Esophagus squamous epithelium (tissue), 5 donors: Measurements from ENCODE around the gene ALDH5A1. TPM values are rescaled to one million over a fixed set of nuclear protein-coding genes. Genes with fewer than 3 reads are reported as not detected.

Source experiments
- DNase-seq: peaks from one replicate; lab custom pipeline; 2025; lab: John Stamatoyannopoulos, UW
- H3K27ac ChIP-seq, 4 donors: fragments of 200-600 bp; sonication (generic); one replicate each; pipeline ENCODE4 v1.5.1; 2016 to 2019; ENCODE audit warnings: mild to moderate bottlenecking in 1 of 4
- H3K27me3 ChIP-seq, 4 donors: fragments of 200-600 bp; sonication (generic); 1 replicate in 3 of 4; 2 replicates in 1 of 4; pipeline versions ENCODE4 v1.5.1 to v1.6.0; 2017 to 2021; ENCODE audit warnings: antibody characterized with exemption in 1 of 4
- H3K36me3 ChIP-seq, 3 donors: fragments of 200-600 bp; sonication (generic); one replicate each; pipeline ENCODE4 v1.5.1; 2016 to 2019
- H3K4me1 ChIP-seq, 3 donors: fragments of 200-600 bp; sonication (generic); one replicate each; pipeline ENCODE4 v1.5.1; 2017 to 2019
- H3K4me3 ChIP-seq, 4 donors: fragments of 200-600 bp; sonication (generic); 1 replicate in 3 of 4; 2 replicates in 1 of 4; pipeline ENCODE4 v1.5.1; 2016 to 2019; ENCODE audit warnings: mild to moderate bottlenecking in 2 of 4, moderate library complexity in 1 of 4
- H3K9me3 ChIP-seq, 3 donors: fragments of 200-600 bp; sonication (generic); one replicate each; pipeline ENCODE4 v1.5.1; 2016 to 2019
- POLR2A ChIP-seq, 4 donors: fragments of 450-650 bp; IDR thresholded peaks; one replicate each; pipeline ENCODE4 v1.6.1; 2017; ENCODE audit warnings: antibody characterized with exemption in 4 of 4, mild to moderate bottlenecking in 4 of 4, moderate library complexity in 3 of 4
- WGBS, 2 donors: methylation state at CpG; one replicate each; pipeline ENCODE4 v1.1.5; 2018; 5-methylcytosine and 5-hydroxymethylcytosine counted together
- intact Hi-C: fragments of 100-400 bp; cut with DNase I; formaldehyde crosslinking; loops from one replicate; pipeline ENCODE4 v1.15.0; 2022
- total RNA-seq, 4 donors: library from RNA; depleted of rRNA; stranded (reverse); fragments of >200 nt; gene quantifications; one replicate each; pipeline ENCODE4 v1.1.0, GENCODE V29; 2016
- TF ChIP-seq, protein P1 (sequence below), 6 experiments: fragments of 450-650 bp in 4 of 6; fragments of 200-600 bp in 2 of 6; sonication (generic) in 2 of 6; IDR thresholded peaks; one replicate each; pipeline ENCODE4 v1.5.1; 2016 to 2019; ENCODE audit warnings: antibody characterized with exemption in 6 of 6, mild to moderate bottlenecking in 4 of 6, moderate library complexity in 4 of 6
- donor health status: DM: yes; HTN: yes; CAD: no.

The ALDH5A1 gene
- total RNA-seq, 4 donors from 2014 or later, result 4.0 to 9.6 (median 6.0) TPM

DNA sequence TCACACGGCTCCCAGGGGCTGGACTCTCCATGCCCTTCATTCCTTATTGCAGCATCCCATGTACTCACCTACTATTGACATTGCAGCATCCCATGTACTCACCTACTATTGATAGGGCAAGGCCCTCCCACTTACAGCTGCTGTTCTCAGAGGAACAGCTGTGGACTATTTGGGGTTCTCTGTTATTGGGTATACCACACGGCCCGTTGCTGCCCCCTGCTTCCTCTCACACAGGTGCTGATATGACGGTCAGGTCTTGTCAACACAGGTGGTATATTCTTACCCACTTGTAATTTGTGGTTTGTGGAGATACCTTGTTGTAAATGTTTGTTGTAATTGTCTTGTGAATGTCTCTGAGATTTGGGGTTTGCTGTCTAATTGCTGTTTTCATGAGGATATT, 18.8 kb downstream of the ALDH5A1 start:
- H3K27me3 ChIP-seq, result no peaks in the 10 kb centered on the region
- H3K4me3 ChIP-seq, result no peak overlapping the region
- intact Hi-C loops, result no loop called here
- TF ChIP-seq, protein P1, sequence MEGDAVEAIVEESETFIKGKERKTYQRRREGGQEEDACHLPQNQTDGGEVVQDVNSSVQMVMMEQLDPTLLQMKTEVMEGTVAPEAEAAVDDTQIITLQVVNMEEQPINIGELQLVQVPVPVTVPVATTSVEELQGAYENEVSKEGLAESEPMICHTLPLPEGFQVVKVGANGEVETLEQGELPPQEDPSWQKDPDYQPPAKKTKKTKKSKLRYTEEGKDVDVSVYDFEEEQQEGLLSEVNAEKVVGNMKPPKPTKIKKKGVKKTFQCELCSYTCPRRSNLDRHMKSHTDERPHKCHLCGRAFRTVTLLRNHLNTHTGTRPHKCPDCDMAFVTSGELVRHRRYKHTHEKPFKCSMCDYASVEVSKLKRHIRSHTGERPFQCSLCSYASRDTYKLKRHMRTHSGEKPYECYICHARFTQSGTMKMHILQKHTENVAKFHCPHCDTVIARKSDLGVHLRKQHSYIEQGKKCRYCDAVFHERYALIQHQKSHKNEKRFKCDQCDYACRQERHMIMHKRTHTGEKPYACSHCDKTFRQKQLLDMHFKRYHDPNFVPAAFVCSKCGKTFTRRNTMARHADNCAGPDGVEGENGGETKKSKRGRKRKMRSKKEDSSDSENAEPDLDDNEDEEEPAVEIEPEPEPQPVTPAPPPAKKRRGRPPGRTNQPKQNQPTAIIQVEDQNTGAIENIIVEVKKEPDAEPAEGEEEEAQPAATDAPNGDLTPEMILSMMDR (IDR thresholded peaks at IDR 0.05), result no peak
- TF ChIP-seq POLR2A (IDR thresholded peaks at IDR 0.05), result no peak
- peaks cover 0 to 38% (median 0%) of the 10 kb centered on the region in 3 donors for H3K36me3 ChIP-seq
- no peak overlapping the region for H3K27ac ChIP-seq
- 90 to 97% methylated on average over 4 of the region's 4 CpGs for WGBS, 2 donors
- H3K9me3 ChIP-seq, result no peaks in the 10 kb centered on the region
- DNase-seq, result no peak
- no peaks in the 10 kb centered on the region for H3K4me1 ChIP-seq

GRCh38 chr6:24517659-24518543, 23.1 kb downstream of the ALDH5A1 start:
- Histone ChIP-seq H3K4me1 (no peaks in the 10 kb centered on the region), H3K27ac (no peak overlapping the region), H3K9me3 (no peaks in the 10 kb centered on the region), H3K27me3 (no peaks in the 10 kb centered on the region), H3K36me3 (peaks cover 0 to 30% (median 0%) of the 10 kb centered on the region in 3 donors), H3K4me3 (no peak overlapping the region)
- TF ChIP-seq POLR2A (IDR thresholded peaks at IDR 0.05), result no peak
- TF ChIP-seq, protein P1 (IDR thresholded peaks at IDR 0.05), result no peak
- DNase-seq, result no peak
- intact Hi-C loops, result no loop called here
- 59 to 83% methylated on average over 3 to 4 of the region's 4 CpGs for WGBS, 2 donors

- Histone ChIP-seq H3K27me3 (no peaks in the 10 kb centered on the region), H3K27ac (no peak overlapping the region), H3K4me3 (no peak overlapping the region), H3K4me1 (no peaks in the 10 kb centered on the region), H3K9me3 (no peaks in the 10 kb centered on the region), H3K36me3 (peaks cover 0 to 6% (median 0%) of the 10 kb centered on the region in 3 donors)
- WGBS, 2 donors, result 32 to 36% methylated on average over 6 of the region's 6 CpGs
- no peak for DNase-seq
- intact Hi-C loops, result no loop called here
- TF ChIP-seq POLR2A (IDR thresholded peaks at IDR 0.05), result no peak
- TF ChIP-seq, protein P1 (IDR thresholded peaks at IDR 0.05), result peak in 5 of 6 experiments; percentile 13 to 58 (median 32)
Measured at GRCh38 chr6:24520929-24521546, 26.3 kb downstream of the ALDH5A1 start.

GRCh38 chr6:24522228-24523176, 27.7 kb downstream of the ALDH5A1 start:
- DNase-seq, result no peak
- WGBS, 2 donors, result 55 to 70% methylated on average over 10 to 13 of the region's 13 CpGs
- Histone ChIP-seq H3K9me3 (no peaks in the 10 kb centered on the region), H3K4me3 (no peak overlapping the region), H3K27ac (no peak overlapping the region), H3K36me3 (peaks cover 0 to 4% (median 0%) of the 10 kb centered on the region in 3 donors), H3K27me3 (no peaks in the 10 kb centered on the region), H3K4me1 (no peaks in the 10 kb centered on the region)
- TF ChIP-seq POLR2A (IDR thresholded peaks at IDR 0.05), result no peak
- TF ChIP-seq, protein P1 (IDR thresholded peaks at IDR 0.05), result no peak
- intact Hi-C loops, result no loop called here
